HG02763 (cell line): Measurements from ENCODE around the gene ROBO1.
"Not testable (repeated sequence)": the region's sequence is repeated elsewhere in the genome, so short reads cannot be mapped to it uniquely, and the experiment has no call there.

ENCODE experiments used
- ATAC-seq: cut with Tn5 transposase; IDR thresholded peaks from one replicate; pipeline ENCODE4 v1.9.1; 2021; ENCODE audit warnings: mild to moderate bottlenecking, moderate library complexity; ENCODE audit not compliant: unreplicated experiment

The ROBO1 gene

GRCh38 chr3:78764634-78765033 lies 1003.2 kb downstream of the ROBO1 start:
- ATAC-seq: no peak

- ATAC-seq: no peak
These were observed 1005.7 kb downstream of the ROBO1 start for GRCh38 chr3:78762121-78762520.

- no peak for ATAC-seq
These were observed 1006.7 kb downstream of the ROBO1 start for GRCh38 chr3:78761126-78761525.

GRCh38 chr3:78757731-78758130 lies 1010.1 kb downstream of the ROBO1 start:
- ATAC-seq: no peak

- ATAC-seq: no peak
These were observed 1013.6 kb downstream of the ROBO1 start for GRCh38 chr3:78754066-78754743.

- ATAC-seq: no peak
These were observed 1016.5 kb downstream of the ROBO1 start for GRCh38 chr3:78751266-78751665.

GRCh38 chr3:78750291-78750690 lies 1017.5 kb downstream of the ROBO1 start:
- not testable (repeated sequence) for ATAC-seq

- no peak for ATAC-seq
These were observed 1018.7 kb downstream of the ROBO1 start for GRCh38 chr3:78749056-78749455.

- no peak for ATAC-seq
These were observed 1022.0 kb downstream of the ROBO1 start for GRCh38 chr3:78745847-78746246.

- no peak for ATAC-seq
These were observed 1025.3 kb downstream of the ROBO1 start for GRCh38 chr3:78742491-78742890.

GRCh38 chr3:78742041-78742440 lies 1025.8 kb downstream of the ROBO1 start:
- ATAC-seq: no peak

- ATAC-seq: no peak
These were observed 1026.6 kb downstream of the ROBO1 start for GRCh38 chr3:78741066-78741645.

GRCh38 chr3:78738833-78739232 lies 1029.0 kb downstream of the ROBO1 start:
- no peak for ATAC-seq

- ATAC-seq: no peak
These were observed 1029.8 kb downstream of the ROBO1 start for GRCh38 chr3:78737988-78738387.

- no peak for ATAC-seq
These were observed 1030.9 kb downstream of the ROBO1 start for GRCh38 chr3:78736863-78737262.

GRCh38 chr3:78734048-78734637 lies 1033.7 kb downstream of the ROBO1 start:
- no peak for ATAC-seq

- no peak for ATAC-seq
These were observed 1034.9 kb downstream of the ROBO1 start for GRCh38 chr3:78732893-78733292.

- no peak for ATAC-seq
These were observed 1035.3 kb downstream of the ROBO1 start for GRCh38 chr3:78732471-78732870.

- ATAC-seq: no peak
These were observed 1037.9 kb downstream of the ROBO1 start for GRCh38 chr3:78729946-78730345.

GRCh38 chr3:78728406-78729145 lies 1039.2 kb downstream of the ROBO1 start:
- ATAC-seq: no peak

- no peak for ATAC-seq
These were observed 1041.3 kb downstream of the ROBO1 start for GRCh38 chr3:78726545-78726944.
